ENCODE measurements around the gene DOC2B. TPM values are rescaled to one million over a fixed set of nuclear protein-coding genes. Genes with fewer than 3 reads are reported as not detected.
"Not testable (repeated sequence)": the region's sequence is repeated elsewhere in the genome, so short reads cannot be mapped to it uniquely, and the experiment has no call there.

The DOC2B gene
- total RNA-seq, 4 donors from 2014 or later: 2.0 to 8.7 (median 5.2) TPM

DNA sequence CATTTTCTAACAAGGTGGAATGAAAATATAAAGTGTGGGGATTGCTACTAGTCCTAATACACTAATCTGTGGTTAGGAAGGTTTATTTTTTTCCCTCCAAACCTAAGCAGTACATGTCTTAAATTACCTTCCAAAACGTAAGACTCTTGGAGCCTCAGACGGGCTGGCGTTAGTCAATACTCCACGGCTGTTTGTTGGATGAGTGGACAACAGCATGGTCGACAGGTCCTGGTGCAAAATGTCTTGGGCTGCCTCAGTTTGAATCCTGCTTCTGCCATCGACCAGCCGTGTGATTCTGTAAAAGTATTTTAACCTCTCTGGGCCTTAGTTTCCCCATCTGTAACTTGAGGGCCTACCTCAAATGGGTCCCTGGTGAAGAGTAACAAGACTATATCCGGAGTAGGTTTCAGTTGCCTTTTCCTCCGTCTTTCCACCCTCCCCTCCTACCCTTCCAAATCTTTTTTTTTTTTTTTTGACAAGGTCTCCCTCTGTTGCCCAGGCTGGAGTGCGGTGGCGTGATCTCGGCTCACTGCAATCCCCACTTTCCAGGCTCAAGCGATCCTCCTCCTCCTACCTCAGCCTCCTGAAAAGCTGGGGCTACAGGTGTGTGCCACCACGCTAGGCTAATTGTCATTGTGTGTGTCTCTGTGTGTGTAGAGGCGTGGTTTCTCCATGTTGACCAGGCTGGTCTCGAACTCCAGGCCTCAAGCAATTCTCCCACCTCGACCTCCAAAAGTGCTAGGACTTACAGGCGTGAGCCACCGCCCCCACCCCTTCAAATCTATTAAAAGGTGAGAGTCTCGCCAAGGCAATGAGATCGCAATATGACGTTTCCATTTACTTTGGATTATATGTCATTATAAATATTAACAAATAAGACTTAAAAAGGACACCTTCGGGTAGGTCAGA, 38.3 kb downstream of the DOC2B start:
- no peak for TF ChIP-seq POLR2A (IDR thresholded peaks at IDR 0.05)
- TF ChIP-seq CTCF (IDR thresholded peaks at IDR 0.05): no peak
- intact Hi-C loops (cut with DNase I; ENCODE audit: low total_unique reads): no loop called here
- DNase-seq (ENCODE audit: low spot score in 2 of 2): peak; percentile 13 to 37
- no peak overlapping the region for H3K4me3 ChIP-seq (ENCODE audit: low read depth, poor library complexity, severe bottlenecking)
- WGBS, 2 donors: 75 to 78% methylated on average over 23 of the region's 23 CpGs

DNA sequence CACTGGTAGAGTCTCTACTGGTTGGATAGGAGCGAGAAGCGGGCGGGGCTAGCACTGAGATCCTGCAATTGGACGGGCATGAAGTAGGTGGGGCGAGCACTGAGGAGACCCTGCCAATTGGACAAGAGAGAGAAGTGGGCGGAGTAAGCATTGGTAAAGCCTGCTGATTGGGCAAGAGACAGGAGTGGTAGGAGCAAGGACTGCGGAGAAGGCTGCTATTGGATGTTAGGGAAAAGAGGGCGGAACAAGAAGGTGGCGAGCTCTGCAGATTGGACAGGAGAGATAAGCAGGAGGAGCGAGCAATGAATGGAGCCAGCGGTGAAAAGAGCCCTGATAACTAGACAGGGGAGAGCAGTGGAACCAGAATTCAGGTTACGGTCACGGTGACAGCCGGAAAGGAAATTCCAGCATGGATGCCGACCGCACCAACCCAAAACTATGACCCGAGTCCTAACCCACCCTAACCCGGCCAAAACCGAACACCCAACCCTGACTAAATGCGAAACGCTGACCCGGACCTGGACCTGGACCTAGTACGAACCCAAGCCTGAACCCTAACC, 39.3 kb downstream of the DOC2B start:
- intact Hi-C loops (cut with DNase I; ENCODE audit: low total_unique reads): no loop called here
- TF ChIP-seq POLR2A (IDR thresholded peaks at IDR 0.05): no peak
- TF ChIP-seq CTCF (IDR thresholded peaks at IDR 0.05): no peak
- H3K4me3 ChIP-seq (ENCODE audit: low read depth, poor library complexity, severe bottlenecking): no peak overlapping the region
- peak; percentile 12 to 73 for DNase-seq (ENCODE audit: low spot score in 2 of 2)
- WGBS, 2 donors: 93% methylated on average over 23 of the region's 23 CpGs

- intact Hi-C loops (cut with DNase I; ENCODE audit: low total_unique reads); H3K4me3 ChIP-seq (ENCODE audit: low read depth, poor library complexity, severe bottlenecking): not testable (repeated sequence)
- 76 to 80% methylated on average over 6 to 7 of the region's 22 CpGs for WGBS, 2 donors
- DNase-seq (ENCODE audit: low spot score in 2 of 2): peak in 1 of 2 donors; percentile 60
Measured at GRCh38 chr17:139401-140205, 41.8 kb downstream of the DOC2B start.

- H3K4me3 ChIP-seq (ENCODE audit: low read depth, poor library complexity, severe bottlenecking); intact Hi-C loops (cut with DNase I; ENCODE audit: low total_unique reads): not testable (repeated sequence)
- WGBS, 2 donors: 90% methylated on average over 2 of the region's 16 CpGs; no CpG with 5 or more reads in 1 of the 2 donors
- DNase-seq (ENCODE audit: low spot score in 2 of 2): peak in 1 of 2 donors; percentile 57
Measured at GRCh38 chr17:137166-137807, 44.2 kb downstream of the DOC2B start, which contains the start of gene SCGB1C2. Gene SCGB1C2 (plus strand): TSS chr17:137569. CDS start chr17:137591, 22 bp downstream.

DNA sequence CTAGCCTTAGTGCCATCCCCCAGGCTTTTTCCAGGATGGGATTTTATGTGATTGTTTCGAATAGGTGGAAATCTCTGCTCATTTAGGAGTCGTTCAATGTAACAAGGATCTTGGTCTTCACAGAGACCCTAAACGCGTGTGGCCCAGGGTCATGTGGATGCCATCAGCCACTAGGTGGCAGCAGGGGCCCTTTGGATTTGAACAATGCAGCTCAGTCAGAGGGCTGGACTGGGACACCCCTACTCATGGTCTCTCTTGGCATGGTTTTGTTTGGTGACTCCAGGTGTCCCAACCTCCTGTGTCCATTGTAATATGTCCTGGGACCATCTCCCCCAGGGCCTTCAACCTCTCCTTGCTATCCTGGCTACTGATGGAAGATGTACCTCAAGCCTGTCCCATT, 44.9 kb downstream of the DOC2B start:
- intact Hi-C loops (cut with DNase I; ENCODE audit: low total_unique reads); H3K4me3 ChIP-seq (ENCODE audit: low read depth, poor library complexity, severe bottlenecking): not testable (repeated sequence)
- DNase-seq (ENCODE audit: low spot score in 2 of 2): peak; percentile 58 to 95
- no CpG with 5 or more reads among the region's 4 CpGs for WGBS, 2 donors

GRCh38 chr17:135895-136294, 45.6 kb downstream of the DOC2B start:
- DNase-seq (ENCODE audit: low spot score in 2 of 2); intact Hi-C loops (cut with DNase I; ENCODE audit: low total_unique reads); H3K4me3 ChIP-seq (ENCODE audit: low read depth, poor library complexity, severe bottlenecking): not testable (repeated sequence)
- no CpG with 5 or more reads among the region's 1 CpG for WGBS, 2 donors

- WGBS, 2 donors: 69 to 84% methylated on average over 6 of the region's 6 CpGs
- peak in 1 of 2 donors; percentile 74 for DNase-seq (ENCODE audit: low spot score in 2 of 2)
- H3K4me3 ChIP-seq (ENCODE audit: low read depth, poor library complexity, severe bottlenecking); intact Hi-C loops (cut with DNase I; ENCODE audit: low total_unique reads): not testable (repeated sequence)
Measured at GRCh38 chr17:135022-135421, 46.4 kb downstream of the DOC2B start.

- intact Hi-C loops (cut with DNase I; ENCODE audit: low total_unique reads); DNase-seq (ENCODE audit: low spot score in 2 of 2); H3K4me3 ChIP-seq (ENCODE audit: low read depth, poor library complexity, severe bottlenecking): not testable (repeated sequence)
- WGBS, 2 donors: 94% methylated on average over 2 of the region's 25 CpGs; no CpG with 5 or more reads in 1 of the 2 donors
Measured at GRCh38 chr17:134332-134785, 47.1 kb downstream of the DOC2B start.

GRCh38 chr17:133932-134331, 47.5 kb downstream of the DOC2B start:
- 92% methylated on average over 12 of the region's 40 CpGs; no CpG with 5 or more reads in 1 of the 2 donors for WGBS, 2 donors
- intact Hi-C loops (cut with DNase I; ENCODE audit: low total_unique reads); H3K4me3 ChIP-seq (ENCODE audit: low read depth, poor library complexity, severe bottlenecking); DNase-seq (ENCODE audit: low spot score in 2 of 2): not testable (repeated sequence)

DNA sequence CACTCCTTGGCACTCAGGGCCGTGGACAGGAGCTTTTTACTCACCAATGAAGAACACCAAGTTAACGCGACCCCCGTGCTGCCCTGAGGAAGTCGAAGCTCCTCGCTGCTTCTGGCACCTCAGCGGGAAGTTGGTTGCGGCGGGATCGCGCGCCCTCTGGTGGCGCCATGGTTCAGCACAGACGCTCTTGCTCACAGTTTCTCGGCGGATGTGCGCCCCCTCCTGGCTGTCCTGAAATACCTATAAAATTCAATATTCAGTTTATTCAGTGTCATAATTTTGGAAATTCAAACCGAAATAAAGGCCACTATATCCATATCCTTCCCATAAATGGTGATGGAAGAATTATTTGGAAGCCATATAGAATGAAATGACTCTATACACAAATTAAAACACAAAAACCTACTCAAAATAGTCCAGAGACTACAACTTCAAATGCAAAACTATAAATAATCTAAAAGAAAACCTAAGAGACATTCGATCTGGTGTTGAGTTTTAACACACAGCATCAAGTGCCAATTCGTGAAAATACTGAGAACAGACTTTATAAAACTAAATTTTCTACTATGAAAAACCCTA, 63.0 kb downstream of the DOC2B start:
- WGBS, 2 donors: 4 to 7% methylated on average over 2 to 3 of the region's 20 CpGs
- intact Hi-C loops (cut with DNase I; ENCODE audit: low total_unique reads); DNase-seq (ENCODE audit: low spot score in 2 of 2); H3K4me3 ChIP-seq (ENCODE audit: low read depth, poor library complexity, severe bottlenecking): not testable (repeated sequence)

DNA sequence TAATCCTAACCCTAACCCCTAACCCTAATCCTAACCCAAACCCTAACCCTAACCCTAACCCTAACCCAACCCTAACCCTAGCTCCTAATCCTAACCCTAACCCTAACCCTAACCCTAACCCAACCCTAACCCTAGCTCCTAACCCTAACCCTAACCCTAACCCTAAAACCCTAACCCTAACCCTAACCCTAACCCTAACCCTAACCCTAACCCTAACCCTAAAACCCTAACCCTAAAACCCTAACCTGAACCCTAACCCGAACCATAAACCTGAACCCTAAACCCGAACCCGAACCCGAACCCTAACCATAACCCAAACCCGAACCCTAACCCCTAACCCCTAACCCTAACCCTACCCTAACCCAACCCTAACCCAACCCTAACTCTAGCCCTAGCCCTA, 68.3 kb downstream of the DOC2B start:
- DNase-seq (ENCODE audit: low spot score in 2 of 2); H3K4me3 ChIP-seq (ENCODE audit: low read depth, poor library complexity, severe bottlenecking); intact Hi-C loops (cut with DNase I; ENCODE audit: low total_unique reads): not testable (repeated sequence)
- no CpG with 5 or more reads among the region's 5 CpGs for whole genome bisulfite sequencing, 2 donors

Data from lower leg skin (tissue), 4 donors.